Pons (tissue), 1 donor: ENCODE results near the gene SUSD3.

Experiments
- DNase-seq: peaks from one replicate; pipeline ENCODE4 v3.0.0-alpha.2; 2016; ENCODE audit warnings: low spot score

Gene SUSD3

DNA sequence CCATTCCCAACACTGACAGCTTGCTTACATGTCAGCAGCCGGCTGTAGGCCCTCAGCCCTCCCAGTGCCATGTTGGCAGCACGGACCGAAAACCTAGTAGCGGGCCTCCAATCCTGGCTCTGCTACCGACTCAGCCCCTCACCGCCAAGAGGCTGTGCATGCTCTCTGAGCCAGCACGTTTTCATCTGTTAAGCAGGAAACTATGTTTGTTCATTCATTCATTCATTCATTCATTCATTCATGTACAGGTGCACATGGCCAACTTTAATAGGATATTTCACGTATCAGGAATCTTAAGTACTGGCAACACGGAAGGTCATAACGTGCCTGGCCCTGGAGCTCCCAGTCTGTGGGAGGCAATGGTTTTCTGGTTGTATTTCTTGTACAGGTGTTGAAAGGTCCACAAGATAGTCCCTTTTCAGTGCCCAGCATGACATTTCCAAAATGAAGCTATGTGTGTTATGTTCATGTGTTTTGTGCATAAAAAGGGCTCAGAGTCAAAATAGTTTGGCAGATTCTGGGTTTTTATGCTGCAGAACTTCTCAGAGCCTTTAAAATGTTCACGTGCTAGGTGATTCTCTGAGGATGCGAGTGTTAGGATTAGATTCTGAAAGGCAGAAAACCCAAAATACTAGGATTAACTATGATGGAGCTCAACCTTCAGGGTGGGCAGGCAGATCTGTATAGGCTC lies 17.7 kb downstream of the SUSD3 start:
- no peak for DNase-seq

GRCh38 chr9:93076792-93077128 lies 18.3 kb downstream of the SUSD3 start:
- DNase-seq: no peak

DNA sequence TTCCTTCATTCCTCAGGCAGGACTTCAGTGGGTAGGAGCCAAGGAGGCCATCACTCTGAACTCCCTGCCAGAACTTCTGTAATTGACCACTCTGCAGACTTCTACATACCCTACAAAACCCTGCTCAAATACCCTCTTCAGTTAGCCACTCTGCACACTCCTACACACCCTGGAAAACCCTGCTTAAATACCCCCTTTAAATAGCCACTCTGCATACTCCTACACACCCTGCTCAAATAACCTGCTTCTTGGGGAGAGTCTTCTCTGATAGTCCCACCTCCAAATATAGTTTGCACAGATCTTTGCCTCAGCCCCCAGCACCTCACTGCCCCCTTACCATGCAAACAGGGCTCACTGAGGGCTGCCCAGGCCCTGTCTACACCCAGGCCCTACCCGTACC lies 18.9 kb downstream of the SUSD3 start:
- DNase-seq: no peak

DNA sequence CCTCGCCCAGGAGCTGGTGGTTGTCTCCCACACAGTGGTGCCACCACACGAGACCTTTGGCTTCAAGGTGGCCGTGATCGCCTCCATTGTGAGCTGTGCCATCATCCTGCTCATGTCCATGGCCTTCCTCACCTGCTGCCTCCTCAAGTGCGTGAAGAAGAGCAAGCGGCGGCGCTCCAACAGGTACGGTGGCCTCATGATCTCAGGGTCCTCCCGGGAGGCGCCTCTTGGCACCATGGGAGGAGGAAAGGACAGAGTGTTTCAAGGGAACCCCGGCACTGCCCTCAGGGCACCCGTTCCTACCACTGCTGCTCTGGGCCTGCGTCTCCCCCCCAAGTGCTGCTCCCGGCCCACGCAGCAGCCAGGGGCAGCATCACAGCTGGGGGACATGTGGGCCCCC lies 19.3 kb downstream of the SUSD3 start:
- no peak for DNase-seq

- DNase-seq: no peak
Observed at GRCh38 chr9:93079371-93079770, 20.9 kb downstream of the SUSD3 start.

DNA sequence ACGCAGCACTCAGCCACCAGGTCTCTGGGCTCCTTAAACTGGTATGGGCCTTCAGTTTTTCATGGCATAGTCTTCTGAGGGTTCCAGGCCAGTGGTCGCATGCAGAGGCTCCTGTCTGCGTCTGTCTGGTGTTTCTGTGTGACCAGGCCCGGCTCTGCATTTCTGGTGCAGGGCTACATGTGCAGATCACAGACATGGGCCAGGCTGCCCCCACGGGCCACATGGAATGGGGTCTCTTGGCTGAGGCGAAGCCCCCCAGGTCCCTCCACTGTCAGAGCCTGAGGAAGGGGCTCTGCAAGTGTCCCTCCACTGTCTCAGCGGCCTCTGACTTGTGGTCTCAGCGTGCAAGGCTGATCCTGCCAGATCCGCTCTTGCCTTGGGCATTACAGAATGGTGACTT lies 21.9 kb downstream of the SUSD3 start:
- no peak for DNase-seq

DNA sequence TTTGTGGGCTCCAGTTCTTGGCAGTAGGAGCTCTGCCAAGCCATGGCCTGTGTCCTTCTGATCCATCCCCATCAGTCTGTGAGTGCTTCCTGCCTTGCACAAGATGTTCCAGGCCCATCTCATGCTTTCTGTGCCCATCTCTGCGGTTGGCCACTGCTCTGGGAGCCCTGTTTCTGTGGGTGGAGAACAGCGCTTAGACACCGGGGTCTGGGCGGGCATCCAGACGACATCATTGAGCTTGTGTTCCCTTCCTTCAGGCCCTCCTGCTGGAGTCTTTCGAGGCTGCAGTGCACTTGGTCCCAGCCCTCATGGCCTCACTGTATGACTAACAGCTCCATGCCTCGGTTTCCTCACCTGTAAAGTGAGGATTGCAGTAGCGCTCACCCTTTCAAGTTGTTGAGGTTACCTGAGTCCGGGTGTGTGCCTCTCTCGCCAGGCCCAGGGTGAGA lies 22.6 kb downstream of the SUSD3 start:
- no peak for DNase-seq

DNA sequence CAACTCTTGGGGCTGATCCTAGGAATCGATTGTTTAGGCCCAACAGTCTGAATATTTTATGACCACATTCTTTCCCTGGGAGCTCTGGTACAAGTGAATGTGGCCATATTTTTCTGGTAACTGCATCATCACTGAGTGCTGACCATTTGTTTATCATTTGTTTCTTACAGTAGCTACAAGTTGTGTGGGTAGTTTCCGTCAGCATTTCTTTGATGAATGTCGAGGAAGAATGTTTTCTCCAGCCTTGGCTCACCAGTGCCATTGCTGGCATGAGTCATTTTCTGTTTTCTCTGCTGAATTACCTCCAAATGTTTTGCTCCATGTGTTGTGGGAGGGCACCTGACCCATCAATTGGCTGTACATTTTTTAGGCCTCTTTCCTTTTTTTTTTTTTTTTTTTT lies 23.4 kb downstream of the SUSD3 start:
- DNase-seq: no peak

DNA sequence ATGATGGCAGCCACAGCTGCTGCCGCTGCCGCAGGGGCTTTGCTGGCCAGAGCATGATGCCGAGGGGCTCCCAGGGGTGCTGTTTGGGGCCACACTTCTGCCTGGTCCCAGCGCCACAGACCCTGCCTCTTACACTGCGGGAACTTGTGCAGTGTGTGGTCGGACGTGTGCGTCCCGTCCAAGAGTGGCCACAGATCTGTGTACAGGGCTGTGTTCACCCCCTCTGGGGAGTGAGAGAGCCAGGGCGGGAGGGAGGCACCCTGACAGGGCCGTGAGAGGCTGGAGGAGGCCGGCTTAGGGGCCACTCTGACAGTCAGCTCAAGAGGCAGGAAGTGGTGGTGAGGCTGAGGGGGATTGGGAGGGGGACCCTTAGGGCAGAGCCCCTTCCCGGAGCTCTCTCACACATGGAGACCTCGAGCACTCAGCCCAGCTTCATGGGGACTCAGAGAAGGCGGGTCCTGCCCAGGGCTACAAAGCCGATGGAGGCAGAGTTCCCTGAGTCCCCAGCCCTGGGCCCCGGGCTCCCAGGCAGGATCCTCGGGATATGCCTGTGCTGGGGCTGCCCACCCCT lies 24.4 kb downstream of the SUSD3 start:
- no peak for DNase-seq

DNA sequence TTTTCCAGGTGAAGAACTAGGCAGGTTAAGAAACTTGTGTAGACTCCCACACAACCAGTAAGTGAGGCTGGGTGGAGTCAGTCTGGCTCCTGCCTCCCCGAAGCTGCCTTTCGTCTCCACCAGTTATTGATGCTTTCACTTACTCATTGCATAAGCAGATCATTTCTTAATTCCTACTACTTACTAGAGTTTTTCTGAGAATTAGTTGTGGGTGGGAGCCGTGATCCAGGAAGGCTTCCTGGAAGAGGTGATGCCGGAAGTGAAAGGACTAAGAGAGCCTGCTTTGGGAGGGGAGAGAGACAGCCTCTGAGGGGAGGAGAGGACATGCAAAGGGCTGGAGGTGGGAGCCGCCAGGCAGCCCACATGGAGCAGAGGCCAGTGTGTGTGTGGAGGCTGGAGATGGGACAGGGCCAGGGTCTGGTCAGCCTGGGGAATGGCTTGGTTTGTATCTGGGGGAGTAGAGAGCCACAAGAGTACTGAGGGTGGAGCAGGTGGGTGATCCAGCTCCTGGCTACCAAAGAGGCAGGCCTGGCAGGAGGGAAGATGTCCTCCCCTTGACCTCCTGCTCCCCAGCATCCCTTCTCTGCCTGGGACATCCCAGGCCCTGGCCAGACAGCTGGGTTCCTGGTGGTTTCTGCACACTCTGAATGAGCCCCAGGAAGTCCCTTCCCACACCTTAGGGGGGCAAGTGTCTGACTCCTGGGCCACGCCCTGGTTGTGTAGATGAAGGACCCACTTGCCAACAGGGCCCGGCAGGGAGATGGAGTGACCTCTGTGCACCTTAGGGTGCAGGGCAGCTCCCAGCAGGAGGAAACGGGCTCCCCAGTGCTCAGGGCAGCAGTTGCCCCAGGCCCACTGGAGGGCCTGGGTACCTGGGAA lies 25.3 kb downstream of the SUSD3 start:
- DNase-seq: no peak

DNA sequence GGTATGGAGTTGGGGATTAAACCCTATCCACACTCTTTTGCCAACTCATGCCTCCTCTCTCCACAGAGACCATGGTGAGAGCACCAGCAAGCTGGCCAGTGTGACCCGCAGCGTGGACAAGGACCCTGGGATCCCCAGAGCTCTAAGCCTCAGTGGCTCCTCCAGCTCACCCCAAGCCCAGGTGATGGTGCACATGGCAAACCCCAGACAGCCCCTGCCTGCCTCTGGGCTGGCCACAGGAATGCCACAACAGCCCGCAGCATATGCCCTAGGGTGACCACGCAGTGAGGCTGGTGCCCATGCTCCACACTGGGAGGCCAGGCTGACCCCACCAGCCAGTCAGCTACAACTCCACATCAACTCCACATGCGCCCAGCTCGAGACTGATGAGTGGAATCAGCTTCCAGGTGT lies 26.0 kb downstream of the SUSD3 start:
- no peak for DNase-seq

DNA sequence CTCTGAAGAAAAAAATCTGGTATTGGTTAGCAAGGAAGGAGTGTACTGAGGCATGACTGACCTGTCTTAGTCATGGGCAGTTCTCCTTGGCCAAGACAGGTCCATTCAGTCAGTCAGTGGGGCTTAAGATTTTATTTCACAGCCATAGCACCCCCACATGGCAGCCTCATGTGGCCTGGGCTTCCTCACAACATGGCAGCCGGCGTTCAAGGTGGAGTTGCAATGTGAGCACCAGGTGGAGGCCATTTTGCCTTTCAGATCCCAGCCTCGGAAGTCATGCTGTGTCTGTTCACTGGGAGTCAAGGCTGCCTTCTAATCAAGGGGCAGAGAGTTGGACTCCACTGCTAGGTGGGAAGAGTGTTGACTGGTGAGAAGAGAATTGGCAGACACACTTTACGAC lies 27.2 kb downstream of the SUSD3 start:
- no peak for DNase-seq

DNA sequence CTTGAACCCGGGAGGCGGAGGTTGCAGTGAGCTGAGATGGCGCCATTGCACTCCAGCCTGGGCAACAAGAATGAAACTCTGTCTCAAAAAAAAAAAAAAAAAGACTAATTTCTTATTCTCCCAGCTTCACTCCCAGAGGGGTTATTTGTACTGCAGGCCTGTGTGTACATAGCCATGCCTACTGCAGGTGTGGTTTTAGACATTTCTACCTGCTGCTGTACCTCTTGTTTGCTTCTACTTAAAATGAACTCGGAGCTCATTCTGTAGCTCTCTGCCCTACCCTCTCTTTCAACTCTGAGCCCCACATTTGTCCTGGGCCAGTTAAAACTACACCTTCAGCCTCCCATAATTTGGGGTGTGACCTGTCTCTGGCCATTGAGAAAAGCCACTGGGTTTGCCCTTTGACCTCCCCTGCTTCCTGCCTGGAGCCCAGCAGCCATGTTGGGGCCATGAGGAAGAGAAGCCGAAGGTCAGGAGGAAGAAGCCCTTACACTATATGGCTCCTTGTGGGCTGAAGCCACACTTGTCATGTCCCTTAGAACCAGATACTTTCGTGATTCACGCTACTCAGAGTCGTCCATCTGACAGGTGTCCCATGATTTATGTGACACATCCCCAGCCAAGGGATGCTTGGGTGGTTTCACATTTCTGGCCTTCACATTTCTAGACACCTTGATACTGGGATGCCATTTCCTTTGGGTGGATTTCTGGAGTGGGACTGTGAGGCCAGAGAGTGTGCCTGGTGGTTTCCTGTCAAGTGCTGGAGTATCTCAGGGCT lies 28.1 kb downstream of the SUSD3 start:
- no peak for DNase-seq

GRCh38 chr9:93087971-93088655 lies 29.6 kb downstream of the SUSD3 start:
- no peak for DNase-seq

DNA sequence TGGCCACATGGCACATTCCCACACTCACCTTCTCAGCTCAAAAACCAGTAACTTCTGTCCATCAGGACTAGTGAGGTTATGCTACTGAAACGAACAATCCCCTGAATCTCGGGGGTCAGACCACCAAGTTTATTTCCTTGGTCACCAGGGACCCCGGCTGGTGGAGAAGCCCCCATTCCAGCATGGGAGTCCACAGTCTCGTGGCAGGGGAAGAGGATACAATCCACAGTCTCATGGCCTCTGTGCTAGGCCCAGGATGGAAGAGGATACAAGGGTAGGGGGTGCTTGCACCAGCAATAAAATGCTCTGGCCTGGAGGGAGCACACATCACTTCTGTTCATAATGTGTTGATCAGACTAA lies 30.1 kb downstream of the SUSD3 start:
- no peak for DNase-seq

- DNase-seq: no peak
Observed at GRCh38 chr9:93089024-93089423, 30.5 kb downstream of the SUSD3 start.

GRCh38 chr9:93089481-93089991 lies 31.0 kb downstream of the SUSD3 start:
- DNase-seq: no peak

DNA sequence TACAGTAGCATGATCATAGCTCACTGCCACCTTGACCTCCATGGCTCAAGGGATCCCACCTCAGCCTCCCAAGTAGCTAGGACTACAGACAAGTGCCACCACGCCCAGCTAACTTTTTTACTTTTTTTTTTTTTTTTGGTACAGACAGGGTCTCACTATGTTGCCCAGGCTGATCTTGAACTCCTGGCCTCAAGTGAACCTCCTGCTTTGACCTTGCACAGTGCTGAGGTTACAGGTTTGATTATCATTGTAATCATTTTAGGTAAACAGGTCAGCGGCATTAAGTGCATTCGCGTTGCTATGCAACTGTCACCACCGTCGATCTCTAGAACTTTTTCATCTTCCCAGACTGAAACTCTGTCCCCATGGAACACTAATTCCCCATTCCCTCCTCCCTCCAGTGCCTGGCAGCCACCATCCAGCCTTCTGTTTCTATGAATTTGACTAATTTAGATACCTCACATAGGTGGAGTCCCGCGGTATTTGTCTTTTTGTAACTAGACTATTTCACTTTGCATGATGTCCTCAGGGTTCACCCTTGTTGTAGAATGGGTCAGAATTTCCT lies 31.7 kb downstream of the SUSD3 start:
- no peak for DNase-seq

- DNase-seq: no peak
Observed at GRCh38 chr9:93091056-93091452, 32.6 kb downstream of the SUSD3 start.

DNA sequence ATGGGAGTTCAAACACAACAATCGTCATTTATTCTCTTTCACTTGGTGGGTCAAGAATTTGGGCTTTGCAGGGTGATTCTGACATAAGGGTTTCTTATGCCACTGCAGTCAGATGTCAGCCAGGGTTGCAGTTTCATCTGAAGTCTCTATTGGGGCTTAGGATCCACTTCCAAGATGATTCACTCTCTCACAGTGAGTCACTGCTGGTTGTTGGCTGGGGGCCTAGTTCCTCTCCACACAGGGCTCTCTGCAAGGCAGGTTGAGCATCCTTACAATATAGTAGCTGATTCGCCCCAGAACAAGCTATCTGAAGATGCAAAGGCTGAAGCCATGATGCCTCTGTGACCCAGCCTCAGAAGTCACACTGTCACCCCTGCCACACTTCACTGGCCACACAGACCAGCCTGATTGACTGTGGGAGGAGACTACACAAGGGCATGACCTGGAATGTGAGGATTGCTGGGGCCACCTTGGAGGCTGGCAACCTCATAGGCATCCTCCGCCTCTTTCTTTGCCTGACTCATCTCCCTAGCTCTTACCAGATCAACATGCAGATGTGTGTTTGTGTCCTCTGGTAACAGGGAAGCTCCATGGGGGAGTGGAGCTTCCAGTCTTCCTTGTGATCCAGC lies 33.1 kb downstream of the SUSD3 start:
- no peak for DNase-seq
